T-helper 2 cell treated with Interferon-gamma antibody and Interleukin-4, amounts not matched to agents 5 μg/mL and 100 μg/mL, for 36 hours (primary cell): ENCODE measurements around the gene LARP4B.

Source experiments
- DNase-seq: peaks from one replicate; pipeline ENCODE4 v3.0.0; 2021; ENCODE audit warnings: low spot score
- H3K27ac Mint-ChIP-seq: one replicate; pipeline ENCODE4 v1.8.0; 2021; ENCODE audit warnings: mild to moderate bottlenecking, mixed read lengths
- H3K27me3 Mint-ChIP-seq: one replicate; pipeline ENCODE4 v1.8.0; 2021; ENCODE audit warnings: low read depth, mixed read lengths
- H3K36me3 Mint-ChIP-seq: one replicate; pipeline ENCODE4 v1.8.0; 2021; ENCODE audit warnings: low read depth, mixed read lengths
- H3K4me1 Mint-ChIP-seq: one replicate; pipeline ENCODE4 v1.8.0; 2021; ENCODE audit warnings: low read depth, mixed read lengths
- H3K4me3 Mint-ChIP-seq: one replicate; pipeline ENCODE4 v1.8.0; 2022; ENCODE audit warnings: mild to moderate bottlenecking, moderate library complexity, mixed read lengths
- H3K9me3 Mint-ChIP-seq: one replicate; pipeline ENCODE4 v1.8.0; 2021; ENCODE audit warnings: mixed read lengths

LARP4B gene

DNA sequence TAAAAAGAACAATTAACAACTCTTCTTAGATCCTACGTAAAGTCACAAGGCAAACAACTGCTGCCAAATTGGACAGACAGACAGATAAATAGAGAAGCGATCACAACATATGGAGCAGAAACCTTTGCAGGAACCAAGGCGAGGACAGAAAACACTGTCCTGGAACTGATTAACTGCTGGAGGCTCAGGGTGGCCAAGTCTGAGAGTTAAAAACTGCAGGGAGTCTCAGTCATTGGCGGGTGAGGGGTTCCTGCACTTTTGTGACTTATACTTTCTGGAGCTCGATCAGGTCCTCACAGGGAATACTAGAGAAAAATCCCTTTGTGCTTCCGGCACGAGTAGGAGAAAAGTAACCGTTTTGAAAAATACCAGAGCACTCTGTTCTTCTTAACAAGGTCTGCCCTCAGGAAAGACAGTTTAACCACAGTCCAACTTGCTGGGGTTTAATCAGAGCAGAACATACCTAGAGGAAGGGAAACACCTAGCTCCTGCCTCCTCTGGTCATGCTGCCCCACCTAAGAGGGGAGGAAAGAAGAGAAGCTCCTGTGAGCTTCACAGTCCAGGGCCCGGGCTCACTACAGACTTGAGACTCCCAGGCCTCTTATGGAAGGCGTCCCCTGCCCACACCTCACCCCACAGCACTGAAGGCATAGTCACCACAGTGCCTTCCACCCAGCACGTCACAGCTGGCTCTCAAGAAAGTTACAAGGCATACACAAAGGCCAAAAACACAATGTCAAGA, 74.9 kb downstream of the LARP4B start:
- Mint-ChIP-seq H3K4me3 (peak overlapping the region; percentile 1), H3K4me1 (peaks cover 40% of the 10 kb centered on the region), H3K27me3 (no peaks in the 10 kb centered on the region), H3K27ac (peak overlapping the region; percentile 36), H3K9me3 (no peaks in the 10 kb centered on the region), H3K36me3 (peaks cover 64% of the 10 kb centered on the region)
- DNase-seq: no peak

GRCh38 chr10:855671-856070, 75.8 kb downstream of the LARP4B start:
- peaks cover 63% of the 10 kb centered on the region for H3K36me3 Mint-ChIP-seq

DNA sequence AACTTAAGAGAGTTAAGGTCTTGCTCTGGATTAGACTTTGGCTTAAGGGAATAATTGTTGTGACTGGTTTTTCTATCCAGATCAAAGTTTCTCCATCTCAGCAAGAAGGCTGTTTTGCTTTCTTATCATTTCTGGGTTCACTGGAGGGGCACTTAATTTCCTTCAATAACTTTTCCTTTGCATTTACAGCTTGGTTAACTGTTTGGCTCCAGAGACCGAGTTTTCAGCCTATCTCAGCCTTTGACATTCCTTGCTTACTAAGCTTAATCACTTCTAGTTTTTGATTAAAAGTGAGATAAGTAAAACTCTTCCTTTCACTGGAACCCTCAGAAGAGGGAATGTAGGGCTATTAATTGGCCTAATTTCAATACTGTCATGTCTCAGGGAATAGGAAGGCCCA, 76.4 kb downstream of the LARP4B start:
- Mint-ChIP-seq H3K36me3 (peaks cover 62% of the 10 kb centered on the region), H3K4me1 (peaks cover 48% of the 10 kb centered on the region), H3K27ac (no peak overlapping the region), H3K9me3 (peaks cover 8% of the 10 kb centered on the region), H3K27me3 (no peaks in the 10 kb centered on the region), H3K4me3 (no peak overlapping the region)
- no peak for DNase-seq

More at GRCh38 chr10:855671-856070, 75.8 kb downstream of the LARP4B start:
- Mint-ChIP-seq H3K4me3 (no peak overlapping the region), H3K4me1 (peaks cover 46% of the 10 kb centered on the region), H3K9me3 (peaks cover 3% of the 10 kb centered on the region), H3K27ac (no peak overlapping the region), H3K27me3 (no peaks in the 10 kb centered on the region)
- no peak for DNase-seq

GRCh38 chr10:853017-853416, 78.5 kb downstream of the LARP4B start:
- peaks cover 60% of the 10 kb centered on the region for H3K36me3 Mint-ChIP-seq
- no peak overlapping the region for H3K27ac Mint-ChIP-seq

GRCh38 chr10:852386-852785, 79.1 kb downstream of the LARP4B start:
- Mint-ChIP-seq H3K9me3 (peaks cover 14% of the 10 kb centered on the region), H3K36me3 (peaks cover 60% of the 10 kb centered on the region), H3K4me1 (peaks cover 45% of the 10 kb centered on the region), H3K27me3 (no peaks in the 10 kb centered on the region), H3K4me3 (peak overlapping the region; percentile 14), H3K27ac (peak overlapping the region; percentile 22)
- no peak for DNase-seq

More at GRCh38 chr10:853017-853416, 78.5 kb downstream of the LARP4B start:
- Mint-ChIP-seq H3K27me3 (no peaks in the 10 kb centered on the region), H3K4me1 (peaks cover 48% of the 10 kb centered on the region), H3K9me3 (peaks cover 14% of the 10 kb centered on the region), H3K4me3 (no peak overlapping the region)
- no peak for DNase-seq

GRCh38 chr10:851901-852300, 79.6 kb downstream of the LARP4B start:
- DNase-seq: no peak

DNA sequence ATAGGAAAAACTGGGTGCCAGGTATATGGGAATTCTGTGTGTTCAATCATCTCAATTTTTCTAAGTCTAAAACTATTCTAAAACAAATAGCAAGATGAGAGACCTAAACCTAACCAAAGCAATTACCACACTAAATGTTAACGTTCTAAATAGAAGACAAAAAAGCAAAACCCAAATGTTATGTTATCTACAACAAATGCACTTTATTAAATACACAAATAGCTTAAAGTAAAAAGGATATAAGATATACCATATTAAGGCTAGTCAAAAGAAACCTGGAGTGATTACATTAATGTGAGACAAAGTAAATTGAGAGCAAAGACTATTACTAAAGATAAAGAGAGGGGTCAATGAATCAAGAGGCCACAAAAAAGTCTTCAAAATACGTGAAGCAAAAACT, 81.4 kb downstream of the LARP4B start:
- Mint-ChIP-seq H3K27ac (no peak overlapping the region), H3K4me3 (no peak overlapping the region), H3K4me1 (peaks cover 48% of the 10 kb centered on the region), H3K27me3 (no peaks in the 10 kb centered on the region), H3K9me3 (peaks cover 14% of the 10 kb centered on the region), H3K36me3 (peaks cover 63% of the 10 kb centered on the region)
- no peak for DNase-seq

More at GRCh38 chr10:851901-852300, 79.6 kb downstream of the LARP4B start:
- Mint-ChIP-seq H3K36me3 (peaks cover 61% of the 10 kb centered on the region), H3K27me3 (no peaks in the 10 kb centered on the region), H3K27ac (peak overlapping the region; percentile 22), H3K9me3 (peaks cover 14% of the 10 kb centered on the region), H3K4me1 (peaks cover 44% of the 10 kb centered on the region), H3K4me3 (peak overlapping the region; percentile 14)

DNA sequence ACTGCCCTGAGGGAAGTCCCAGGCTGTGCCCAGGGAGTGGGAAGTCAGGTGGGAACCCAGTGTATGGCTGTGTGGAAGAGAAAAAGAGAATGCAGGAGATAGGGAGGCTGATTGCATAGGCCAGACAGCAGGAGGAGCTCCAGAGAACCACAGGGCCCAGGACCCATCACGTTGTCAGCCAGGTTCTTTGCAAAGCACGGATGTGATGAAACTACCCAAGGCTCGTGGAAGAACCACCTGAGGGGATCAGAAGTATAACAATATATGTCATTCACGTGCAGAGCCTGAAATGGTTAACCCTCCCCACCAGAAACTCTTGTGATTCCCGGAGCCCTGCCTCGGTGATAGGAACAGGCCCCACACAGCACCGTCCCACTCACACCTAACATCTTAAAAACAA, 83.6 kb downstream of the LARP4B start:
- H3K9me3 Mint-ChIP-seq: peaks cover 14% of the 10 kb centered on the region
- no peak overlapping the region for H3K27ac Mint-ChIP-seq
- DNase-seq: no peak
- H3K36me3 Mint-ChIP-seq: peaks cover 65% of the 10 kb centered on the region
- no peak overlapping the region for H3K4me3 Mint-ChIP-seq
- peaks cover 53% of the 10 kb centered on the region for H3K4me1 Mint-ChIP-seq
- H3K27me3 Mint-ChIP-seq: no peaks in the 10 kb centered on the region

- H3K4me1 Mint-ChIP-seq: peaks cover 39% of the 10 kb centered on the region
- H3K36me3 Mint-ChIP-seq: peaks cover 54% of the 10 kb centered on the region
- H3K4me3 Mint-ChIP-seq: peak overlapping the region; percentile 4
- DNase-seq: no peak
- H3K9me3 Mint-ChIP-seq: peaks cover 14% of the 10 kb centered on the region
- peak overlapping the region; percentile 77 for H3K27ac Mint-ChIP-seq
- H3K27me3 Mint-ChIP-seq: no peaks in the 10 kb centered on the region
These were observed 85.3 kb downstream of the LARP4B start for GRCh38 chr10:846126-846685.

DNA sequence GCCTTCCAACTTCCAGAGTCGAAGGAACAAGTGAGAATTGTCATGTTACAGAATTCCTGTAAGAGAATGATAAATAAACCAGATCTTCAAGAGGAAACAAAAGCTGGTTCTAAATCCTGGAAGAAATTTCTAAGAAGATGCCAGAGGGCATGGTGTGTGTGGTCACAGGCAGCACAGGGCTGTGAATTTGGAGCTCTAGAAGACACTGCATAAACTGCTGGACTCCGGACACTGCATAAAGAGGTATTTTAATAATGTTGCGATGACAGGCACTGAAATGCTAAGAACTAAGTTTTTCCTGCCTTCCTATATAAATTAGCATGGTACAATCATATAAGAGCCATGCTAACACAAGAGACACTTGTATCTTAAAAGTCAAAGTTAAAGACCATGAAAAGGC, 86.0 kb downstream of the LARP4B start:
- Mint-ChIP-seq H3K27ac (peak overlapping the region; percentile 77), H3K36me3 (peaks cover 53% of the 10 kb centered on the region)

DNA sequence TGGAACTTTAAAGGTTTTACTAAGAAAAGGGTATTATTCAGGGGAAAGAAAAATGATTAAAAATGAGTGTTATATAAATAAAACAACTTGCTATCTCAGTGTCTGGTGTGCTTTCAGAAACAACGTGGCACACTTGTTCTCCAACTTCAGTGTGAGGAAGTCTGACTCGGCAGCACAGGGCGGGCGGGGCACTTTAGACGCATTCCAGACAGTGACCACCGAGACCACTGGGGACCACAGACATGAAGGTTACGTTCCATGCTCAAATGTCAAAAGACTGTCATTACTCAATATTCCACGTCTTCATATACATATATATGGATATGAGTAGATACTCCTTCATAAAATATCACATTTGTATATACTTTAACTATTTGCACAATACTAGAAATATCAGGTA, 87.0 kb downstream of the LARP4B start:
- Mint-ChIP-seq H3K27ac (peak overlapping the region; percentile 39), H3K27me3 (no peaks in the 10 kb centered on the region), H3K9me3 (peaks cover under 1% of the 10 kb centered on the region), H3K36me3 (peaks cover 52% of the 10 kb centered on the region), H3K4me1 (peaks cover 31% of the 10 kb centered on the region), H3K4me3 (no peak overlapping the region)
- no peak for DNase-seq

More for the DNA sequence above, 86.0 kb downstream of the LARP4B start:
- no peak for DNase-seq
- Mint-ChIP-seq H3K4me3 (no peak overlapping the region), H3K27me3 (no peaks in the 10 kb centered on the region), H3K9me3 (peaks cover 10% of the 10 kb centered on the region), H3K4me1 (peaks cover 37% of the 10 kb centered on the region)

DNA sequence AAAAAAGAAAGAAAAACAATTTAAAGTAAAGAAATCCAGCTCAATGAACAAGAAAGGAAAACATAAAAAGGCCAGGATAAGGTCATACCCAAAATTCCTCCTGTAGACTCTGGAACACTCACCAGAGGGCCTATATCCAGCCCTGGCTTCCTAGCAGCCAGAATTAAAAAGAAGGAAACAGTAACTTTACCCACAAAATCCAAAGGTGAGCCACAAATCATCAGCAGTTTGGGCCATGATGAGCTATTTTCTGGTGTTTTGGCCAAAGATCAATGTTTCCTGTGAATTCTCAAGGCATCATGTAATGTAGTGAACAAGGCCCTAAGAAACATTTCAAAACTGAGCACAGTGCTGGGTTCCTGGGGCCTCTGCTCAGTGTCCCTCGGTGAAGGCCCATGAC, 87.8 kb downstream of the LARP4B start:
- DNase-seq: no peak
- Mint-ChIP-seq H3K27ac (peak overlapping the region; percentile 8), H3K27me3 (no peaks in the 10 kb centered on the region), H3K9me3 (no peaks in the 10 kb centered on the region), H3K4me3 (no peak overlapping the region), H3K36me3 (peaks cover 55% of the 10 kb centered on the region), H3K4me1 (peaks cover 31% of the 10 kb centered on the region)

- H3K4me1 Mint-ChIP-seq: peaks cover 32% of the 10 kb centered on the region
- no peak overlapping the region for H3K27ac Mint-ChIP-seq
- H3K4me3 Mint-ChIP-seq: no peak overlapping the region
- DNase-seq: no peak
- peaks cover 59% of the 10 kb centered on the region for H3K36me3 Mint-ChIP-seq
- no peaks in the 10 kb centered on the region for H3K9me3 Mint-ChIP-seq
- no peaks in the 10 kb centered on the region for H3K27me3 Mint-ChIP-seq
These were observed 88.7 kb downstream of the LARP4B start for GRCh38 chr10:842795-843194.

- H3K36me3 Mint-ChIP-seq: peaks cover 57% of the 10 kb centered on the region
These were observed 90.0 kb downstream of the LARP4B start for GRCh38 chr10:841535-841934.

More at GRCh38 chr10:841535-841934, 90.0 kb downstream of the LARP4B start:
- no peak overlapping the region for H3K27ac Mint-ChIP-seq
- no peaks in the 10 kb centered on the region for H3K9me3 Mint-ChIP-seq
- no peak for DNase-seq
- H3K4me3 Mint-ChIP-seq: no peak overlapping the region
- no peaks in the 10 kb centered on the region for H3K27me3 Mint-ChIP-seq
- peaks cover 24% of the 10 kb centered on the region for H3K4me1 Mint-ChIP-seq
